ENCODE data around the gene PDE4D.

DNA sequence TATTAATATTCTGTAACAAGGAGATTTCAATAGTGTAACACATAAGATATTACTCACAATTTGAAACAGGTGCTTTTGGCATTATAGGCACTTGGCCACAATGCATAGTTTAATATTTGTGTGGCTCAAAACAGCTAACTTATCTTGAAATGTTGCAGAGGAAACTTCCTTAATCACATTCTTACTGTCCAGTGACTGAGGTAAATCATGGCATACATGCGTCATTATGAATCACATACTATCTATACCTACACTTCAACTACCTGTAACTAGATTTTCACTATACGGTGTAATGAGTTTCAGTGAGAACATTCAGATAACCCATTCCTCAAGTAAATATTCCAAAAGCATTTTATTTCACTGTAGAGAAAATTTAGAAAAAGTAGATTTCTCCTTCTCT, 218.8 kb downstream of the PDE4D start:
- TF ChIP-seq, protein P1, sequence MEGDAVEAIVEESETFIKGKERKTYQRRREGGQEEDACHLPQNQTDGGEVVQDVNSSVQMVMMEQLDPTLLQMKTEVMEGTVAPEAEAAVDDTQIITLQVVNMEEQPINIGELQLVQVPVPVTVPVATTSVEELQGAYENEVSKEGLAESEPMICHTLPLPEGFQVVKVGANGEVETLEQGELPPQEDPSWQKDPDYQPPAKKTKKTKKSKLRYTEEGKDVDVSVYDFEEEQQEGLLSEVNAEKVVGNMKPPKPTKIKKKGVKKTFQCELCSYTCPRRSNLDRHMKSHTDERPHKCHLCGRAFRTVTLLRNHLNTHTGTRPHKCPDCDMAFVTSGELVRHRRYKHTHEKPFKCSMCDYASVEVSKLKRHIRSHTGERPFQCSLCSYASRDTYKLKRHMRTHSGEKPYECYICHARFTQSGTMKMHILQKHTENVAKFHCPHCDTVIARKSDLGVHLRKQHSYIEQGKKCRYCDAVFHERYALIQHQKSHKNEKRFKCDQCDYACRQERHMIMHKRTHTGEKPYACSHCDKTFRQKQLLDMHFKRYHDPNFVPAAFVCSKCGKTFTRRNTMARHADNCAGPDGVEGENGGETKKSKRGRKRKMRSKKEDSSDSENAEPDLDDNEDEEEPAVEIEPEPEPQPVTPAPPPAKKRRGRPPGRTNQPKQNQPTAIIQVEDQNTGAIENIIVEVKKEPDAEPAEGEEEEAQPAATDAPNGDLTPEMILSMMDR (IDR thresholded peaks at IDR 0.05), result no peak
- TF ChIP-seq POLR2A (IDR thresholded peaks at IDR 0.05), result no peak
- TF ChIP-seq POLR2AphosphoS5 (IDR thresholded peaks at IDR 0.05), result no peak
